ENCODE results near the gene HOXB1.

GRCh38 chr17:48542698-48543106, 11.9 kb upstream of the HOXB1 start:
- TF ChIP-seq, protein P1, sequence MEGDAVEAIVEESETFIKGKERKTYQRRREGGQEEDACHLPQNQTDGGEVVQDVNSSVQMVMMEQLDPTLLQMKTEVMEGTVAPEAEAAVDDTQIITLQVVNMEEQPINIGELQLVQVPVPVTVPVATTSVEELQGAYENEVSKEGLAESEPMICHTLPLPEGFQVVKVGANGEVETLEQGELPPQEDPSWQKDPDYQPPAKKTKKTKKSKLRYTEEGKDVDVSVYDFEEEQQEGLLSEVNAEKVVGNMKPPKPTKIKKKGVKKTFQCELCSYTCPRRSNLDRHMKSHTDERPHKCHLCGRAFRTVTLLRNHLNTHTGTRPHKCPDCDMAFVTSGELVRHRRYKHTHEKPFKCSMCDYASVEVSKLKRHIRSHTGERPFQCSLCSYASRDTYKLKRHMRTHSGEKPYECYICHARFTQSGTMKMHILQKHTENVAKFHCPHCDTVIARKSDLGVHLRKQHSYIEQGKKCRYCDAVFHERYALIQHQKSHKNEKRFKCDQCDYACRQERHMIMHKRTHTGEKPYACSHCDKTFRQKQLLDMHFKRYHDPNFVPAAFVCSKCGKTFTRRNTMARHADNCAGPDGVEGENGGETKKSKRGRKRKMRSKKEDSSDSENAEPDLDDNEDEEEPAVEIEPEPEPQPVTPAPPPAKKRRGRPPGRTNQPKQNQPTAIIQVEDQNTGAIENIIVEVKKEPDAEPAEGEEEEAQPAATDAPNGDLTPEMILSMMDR (IDR thresholded peaks at IDR 0.05; ENCODE audit: extremely low read depth in 1 of 2, insufficient read depth in 1 of 2, low read depth in 1 of 2, low read length in 2 of 2): no peak
- TF ChIP-seq MYC (IDR thresholded peaks at IDR 0.05; ENCODE audit: low read depth, low read length): no peak
- TF ChIP-seq FOS (IDR thresholded peaks at IDR 0.05; ENCODE audit: borderline replicate concordance, insufficient read depth, low read length): no peak
- TF ChIP-seq POLR2A (IDR thresholded peaks at IDR 0.05; ENCODE audit: low read depth, low read length): no peak
- TF ChIP-seq JUN (IDR thresholded peaks at IDR 0.05; ENCODE audit: borderline replicate concordance, insufficient read depth, insufficient read length, low read depth): no peak
